Activated CD8-positive, alpha-beta memory T cell treated with anti-CD3 and anti-CD28 coated beads, Interleukin-2, amount 50 U/mL, for 1 hour (primary cell): ENCODE results near the gene UBN2.
"Not testable (repeated sequence)": the region's sequence is repeated elsewhere in the genome, so short reads cannot be mapped to it uniquely, and the experiment has no call there.

Experiments
- DNase-seq: peaks from one replicate; pipeline ENCODE4 v3.0.0-alpha.2; 2020; ENCODE audit errors: extremely low read depth

UBN2 gene

GRCh38 chr7:139294951-139295575 is 64.0 kb downstream of the UBN2 start:
- no peak for DNase-seq

- DNase-seq: no peak
Observed at GRCh38 chr7:139297795-139298194, 66.8 kb downstream of the UBN2 start.

- DNase-seq: no peak
Observed at GRCh38 chr7:139299296-139299695, 68.3 kb downstream of the UBN2 start.

- no peak for DNase-seq
Observed at GRCh38 chr7:139300390-139300789, 69.4 kb downstream of the UBN2 start.

GRCh38 chr7:139304517-139304916 is 73.5 kb downstream of the UBN2 start:
- no peak for DNase-seq

- no peak for DNase-seq
Observed at GRCh38 chr7:139317939-139318505, 87.0 kb downstream of the UBN2 start.

- DNase-seq: no peak
Observed at GRCh38 chr7:139321071-139321745, 90.2 kb downstream of the UBN2 start.

- DNase-seq: not testable (repeated sequence)
Observed at GRCh38 chr7:139324709-139325108, 93.7 kb downstream of the UBN2 start.

- no peak for DNase-seq
Observed at GRCh38 chr7:139328375-139328774, 97.3 kb downstream of the UBN2 start.

- DNase-seq: no peak
Observed at GRCh38 chr7:139329119-139329518, 98.1 kb downstream of the UBN2 start.

GRCh38 chr7:139330333-139331030 is 99.4 kb downstream of the UBN2 start:
- no peak for DNase-seq

- no peak for DNase-seq
Observed at GRCh38 chr7:139332697-139333359, 101.8 kb downstream of the UBN2 start.

- DNase-seq: not testable (repeated sequence)
Observed at GRCh38 chr7:139333443-139333842, 102.4 kb downstream of the UBN2 start.

- DNase-seq: no peak
Observed at GRCh38 chr7:139334399-139335150, 103.5 kb downstream of the UBN2 start.

GRCh38 chr7:139339025-139339424 is 108.0 kb downstream of the UBN2 start:
- DNase-seq: no peak

GRCh38 chr7:139339698-139340036 is 108.6 kb downstream of the UBN2 start:
- no peak for DNase-seq

- DNase-seq: peak; percentile 98
Observed at GRCh38 chr7:139340037-139340807, 109.2 kb downstream of the UBN2 start.

GRCh38 chr7:139340808-139341057 is 109.7 kb downstream of the UBN2 start:
- DNase-seq: no peak

GRCh38 chr7:139341058-139341775 is 110.2 kb downstream of the UBN2 start, which contains the start of gene FMC1:
FMC1 (plus strand) TSS chr7:139341337; CDS start chr7:139341385, 48 bp downstream.
- peak; percentile 76 for DNase-seq

GRCh38 chr7:139341776-139342226 is 110.8 kb downstream of the UBN2 start:
- no peak for DNase-seq
